GM23338 (cell line): ENCODE measurements around the gene KAZN. TPM values are rescaled to one million over a fixed set of nuclear protein-coding genes. Genes with fewer than 3 reads are reported as not detected.

ENCODE experiments used
- ATAC-seq: fragments of 200-7000 bp; cut with Tn5 transposase; 3 replicates; pipeline ENCODE4 v1.9.1; 2020
- DNase-seq: peaks from one replicate; pipeline ENCODE4 v3.0.0-alpha.2; 2015; ENCODE audit warnings: low spot score
- H2AFZ ChIP-seq: fragments of 200-600 bp; sonication (generic); 2 replicates; pipeline ENCODE4 v1.8.0; 2016; ENCODE audit warnings: antibody characterized with exemption, mild to moderate bottlenecking, moderate library complexity
- H3F3A ChIP-seq: fragments of 200-600 bp; sonication (generic); replicated peaks from 2 replicates; pipeline ENCODE4 v1.8.0; 2017; ENCODE audit warnings: antibody characterized with exemption, mixed run types, low read depth
- H3K27ac ChIP-seq: fragments of 200-600 bp; sonication (generic); 2 replicates; pipeline ENCODE4 v1.6.1; 2016; ENCODE audit warnings: low read depth
- H3K27me3 ChIP-seq: fragments of 200-600 bp; sonication (generic); 2 replicates; pipeline ENCODE4 v1.8.0; 2016; ENCODE audit warnings: mild to moderate bottlenecking, mixed run types, moderate library complexity; ENCODE audit not compliant: insufficient read depth
- H3K36me3 ChIP-seq: fragments of 200-600 bp; sonication (generic); 2 replicates; pipeline ENCODE4 v1.8.0; 2016; ENCODE audit warnings: mild to moderate bottlenecking; ENCODE audit not compliant: insufficient read depth
- H3K4me1 ChIP-seq: fragments of 200-600 bp; sonication (generic); 2 replicates; pipeline ENCODE4 v1.8.0; 2016; ENCODE audit warnings: mild to moderate bottlenecking, moderate library complexity; ENCODE audit not compliant: insufficient read depth
- H3K4me2 ChIP-seq: fragments of 200-600 bp; sonication (generic); 2 replicates; pipeline ENCODE4 v1.7.1; 2017; ENCODE audit warnings: mixed run types
- H3K4me3 ChIP-seq: fragments of 200-600 bp; sonication (generic); 2 replicates; pipeline ENCODE4 v1.6.1; 2016; ENCODE audit warnings: mixed run types
- H3K79me2 ChIP-seq: fragments of 200-600 bp; sonication (generic); replicated peaks from 2 replicates; pipeline ENCODE4 v1.8.0; 2017; ENCODE audit warnings: mild to moderate bottlenecking; ENCODE audit not compliant: insufficient read depth
- H3K9me2 ChIP-seq: fragments of 200-600 bp; sonication (generic); 2 replicates; pipeline ENCODE4 v1.8.0; 2017; ENCODE audit not compliant: insufficient read depth
- H4K20me1 ChIP-seq: fragments of 200-600 bp; sonication (generic); replicated peaks from 2 replicates; pipeline ENCODE4 v1.8.0; 2017; ENCODE audit warnings: mild to moderate bottlenecking; ENCODE audit not compliant: insufficient read depth
- H3K27ac Mint-ChIP-seq: 2 replicates; pipeline ENCODE4 v1.8.0; 2020; ENCODE audit warnings: inconsistent platforms, mild to moderate bottlenecking, moderate library complexity, mixed read lengths
- H3K27me3 Mint-ChIP-seq: 3 replicates; pipeline ENCODE4 v1.8.0; 2022; ENCODE audit warnings: low read depth, mild to moderate bottlenecking, moderate library complexity, mixed read lengths, inconsistent platforms; ENCODE audit not compliant: insufficient read depth, poor library complexity
- H3K36me3 Mint-ChIP-seq: 3 replicates; pipeline ENCODE4 v1.8.0; 2021; ENCODE audit warnings: low read depth, mild to moderate bottlenecking, inconsistent platforms, moderate library complexity, mixed read lengths
- H3K4me1 Mint-ChIP-seq: 3 replicates; pipeline ENCODE4 v1.8.0; 2020; ENCODE audit warnings: mild to moderate bottlenecking, inconsistent platforms, mixed read lengths
- H3K4me3 Mint-ChIP-seq: 3 replicates; pipeline ENCODE4 v1.8.0; 2021; ENCODE audit warnings: moderate library complexity, mild to moderate bottlenecking, inconsistent platforms, mixed read lengths
- H3K9me3 Mint-ChIP-seq: 3 replicates; pipeline ENCODE4 v1.8.0; 2020; ENCODE audit warnings: moderate library complexity, mild to moderate bottlenecking, inconsistent platforms, mixed read lengths
- CREB1 ChIP-seq: fragments of 250-450 bp; sonication (Bioruptor Pico); IDR thresholded peaks from 2 replicates; pipeline ENCODE4 v1.5.0; 2020; ENCODE audit warnings: low read depth, mild to moderate bottlenecking, moderate library complexity
- EZH2 ChIP-seq: fragments of 200-600 bp; sonication (generic); IDR thresholded peaks from one replicate; pipeline ENCODE4 v1.8.0; 2017; ENCODE audit warnings: antibody characterized with exemption, mild to moderate bottlenecking, low read depth; ENCODE audit not compliant: unreplicated experiment
- EZH2phosphoT487 ChIP-seq: fragments of 200-600 bp; sonication (generic); IDR thresholded peaks from one replicate; pipeline ENCODE4 v1.8.1; 2018; ENCODE audit warnings: antibody characterized with exemption; ENCODE audit not compliant: unreplicated experiment
- NANOG ChIP-seq: IDR thresholded peaks from 2 replicates; pipeline ENCODE4 v1.6.1; 2016; ENCODE audit warnings: antibody characterized with exemption, borderline replicate concordance
- POLR2AphosphoS5 ChIP-seq: IDR thresholded peaks from 2 replicates; pipeline ENCODE4 v1.6.1; 2016; ENCODE audit warnings: antibody characterized with exemption, low read depth
- STAT1 ChIP-seq: IDR thresholded peaks from one replicate; pipeline ENCODE4 v1.6.1; 2016; ENCODE audit warnings: antibody characterized with exemption; ENCODE audit not compliant: unreplicated experiment
- ZNF114 ChIP-seq: fragments of 250-450 bp; sonication (Bioruptor Pico); IDR thresholded peaks from 2 replicates; pipeline ENCODE4 v1.5.0; 2020; ENCODE audit warnings: mild to moderate bottlenecking, moderate library complexity
- ZNF331 ChIP-seq: fragments of 250-450 bp; sonication (Bioruptor Pico); IDR thresholded peaks from 2 replicates; pipeline ENCODE4 v1.5.0; 2020; ENCODE audit warnings: low read depth, mild to moderate bottlenecking, moderate library complexity
- polyA plus RNA-seq: library from polyadenylated mRNA; unstranded; fragments of >200 nt; fragmentation: Nextera tagmentation; extraction: Ambion mirVana; gene quantifications from 2 replicates; pipeline ENCODE4 v1.2.1, GENCODE V29; 2016
- total RNA-seq: library from RNA; depleted of rRNA; stranded (reverse); fragments of >200 nt; shearing (Covaris generic); gene quantifications from 2 replicates; pipeline ENCODE4 v1.2.3, GENCODE V29; 2014
- TF ChIP-seq, protein P1 (sequence below): IDR thresholded peaks from one replicate; pipeline ENCODE4 v1.6.1; 2018; ENCODE audit warnings: antibody characterized with exemption; ENCODE audit not compliant: unreplicated experiment
- TF ChIP-seq, protein P2 (sequence below): fragments of 250-450 bp; sonication (Bioruptor Pico); IDR thresholded peaks from 2 replicates; pipeline ENCODE4 v1.5.0; 2020; ENCODE audit warnings: mild to moderate bottlenecking, moderate library complexity

The KAZN gene
- total and polyA plus RNA-seq, 2 experiments from 2014 or later: 9.9 to 15.0 TPM

DNA sequence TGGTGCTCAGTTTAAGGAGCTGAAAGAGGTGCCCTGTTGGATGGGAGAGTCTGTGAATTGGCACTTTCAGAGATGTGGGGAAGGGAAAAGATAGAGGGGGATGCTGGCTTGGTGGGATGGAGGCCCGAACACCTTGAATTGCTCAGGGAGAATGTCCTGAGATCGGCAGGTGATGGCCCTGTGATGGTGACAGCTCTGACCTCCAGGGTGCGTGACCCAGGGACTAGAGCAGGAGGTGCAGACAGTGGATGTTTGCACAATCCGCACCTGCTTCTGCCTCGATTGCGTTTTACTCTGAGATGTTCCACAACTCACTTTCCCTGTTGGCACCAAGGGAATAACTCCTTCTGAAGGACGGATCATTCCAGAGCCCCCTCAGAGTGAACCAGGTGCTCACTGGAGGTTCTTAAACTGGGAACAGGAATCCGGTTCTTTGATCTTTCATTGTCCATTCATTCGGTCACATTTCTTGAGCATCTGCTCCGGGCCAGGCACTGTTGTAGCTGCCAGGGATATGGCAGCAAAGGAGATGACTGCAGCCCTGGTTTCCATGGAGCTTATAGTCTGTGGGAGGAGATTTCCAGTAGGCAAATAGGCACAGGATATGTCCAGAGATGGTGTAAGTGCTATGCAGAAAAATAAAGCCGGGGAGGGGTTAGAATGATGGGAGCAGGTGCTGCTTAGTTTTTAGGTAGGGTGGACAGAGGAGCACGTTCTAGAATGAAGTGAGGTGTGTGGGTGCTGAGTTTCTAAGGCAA, 328.5 kb downstream of the KAZN start (continued):
- no peak for TF ChIP-seq ZNF331
- TF ChIP-seq EZH2: no peak
- TF ChIP-seq EZH2phosphoT487: no peak
- TF ChIP-seq NANOG: no peak
- TF ChIP-seq, protein P1, sequence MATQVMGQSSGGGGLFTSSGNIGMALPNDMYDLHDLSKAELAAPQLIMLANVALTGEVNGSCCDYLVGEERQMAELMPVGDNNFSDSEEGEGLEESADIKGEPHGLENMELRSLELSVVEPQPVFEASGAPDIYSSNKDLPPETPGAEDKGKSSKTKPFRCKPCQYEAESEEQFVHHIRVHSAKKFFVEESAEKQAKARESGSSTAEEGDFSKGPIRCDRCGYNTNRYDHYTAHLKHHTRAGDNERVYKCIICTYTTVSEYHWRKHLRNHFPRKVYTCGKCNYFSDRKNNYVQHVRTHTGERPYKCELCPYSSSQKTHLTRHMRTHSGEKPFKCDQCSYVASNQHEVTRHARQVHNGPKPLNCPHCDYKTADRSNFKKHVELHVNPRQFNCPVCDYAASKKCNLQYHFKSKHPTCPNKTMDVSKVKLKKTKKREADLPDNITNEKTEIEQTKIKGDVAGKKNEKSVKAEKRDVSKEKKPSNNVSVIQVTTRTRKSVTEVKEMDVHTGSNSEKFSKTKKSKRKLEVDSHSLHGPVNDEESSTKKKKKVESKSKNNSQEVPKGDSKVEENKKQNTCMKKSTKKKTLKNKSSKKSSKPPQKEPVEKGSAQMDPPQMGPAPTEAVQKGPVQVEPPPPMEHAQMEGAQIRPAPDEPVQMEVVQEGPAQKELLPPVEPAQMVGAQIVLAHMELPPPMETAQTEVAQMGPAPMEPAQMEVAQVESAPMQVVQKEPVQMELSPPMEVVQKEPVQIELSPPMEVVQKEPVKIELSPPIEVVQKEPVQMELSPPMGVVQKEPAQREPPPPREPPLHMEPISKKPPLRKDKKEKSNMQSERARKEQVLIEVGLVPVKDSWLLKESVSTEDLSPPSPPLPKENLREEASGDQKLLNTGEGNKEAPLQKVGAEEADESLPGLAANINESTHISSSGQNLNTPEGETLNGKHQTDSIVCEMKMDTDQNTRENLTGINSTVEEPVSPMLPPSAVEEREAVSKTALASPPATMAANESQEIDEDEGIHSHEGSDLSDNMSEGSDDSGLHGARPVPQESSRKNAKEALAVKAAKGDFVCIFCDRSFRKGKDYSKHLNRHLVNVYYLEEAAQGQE: no peak
- no peak for TF ChIP-seq POLR2AphosphoS5

DNA sequence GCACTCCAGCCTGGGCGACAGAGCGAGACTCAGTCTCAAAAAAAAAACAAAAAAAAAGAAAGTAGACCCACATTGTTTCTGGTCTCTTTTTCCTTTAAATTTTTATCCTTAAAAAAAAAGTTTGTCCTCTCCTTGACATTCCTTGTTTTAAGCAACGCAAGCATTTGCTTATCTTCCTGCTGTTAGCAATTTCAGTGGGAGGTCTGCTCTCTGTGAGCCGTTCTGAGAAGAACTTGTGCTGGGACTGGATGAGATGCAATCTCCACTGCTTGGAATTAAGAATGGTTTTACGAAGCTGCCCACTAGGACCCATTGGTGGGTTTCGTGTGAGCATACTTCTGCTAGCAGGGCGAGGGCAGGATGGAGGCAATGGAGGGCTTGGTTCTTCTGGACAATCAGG, 329.9 kb downstream of the KAZN start:
- Histone ChIP-seq H2AFZ (no peak overlapping the region), H3K27me3 (peaks cover 37% of the 10 kb centered on the region), H3K36me3 (no peaks in the 10 kb centered on the region), H3K27ac (no peak overlapping the region), H3K4me3 (no peak overlapping the region), H3K9me2 (no peaks in the 10 kb centered on the region), H3K79me2 (0 out of 2 replicates have a peak, but pooled peaks cover 6% of the 10 kb centered on the region), H3K4me1 (peaks cover 9% of the 10 kb centered on the region), H3F3A (peaks cover 3% of the 10 kb centered on the region; the same call in 1 of the 2 replicates), H3K4me2 (no peak overlapping the region), H4K20me1 (peaks cover 13% of the 10 kb centered on the region)
- Mint-ChIP-seq H3K4me3 (no peak overlapping the region), H3K27ac (no peak overlapping the region), H3K36me3 (no peaks in the 10 kb centered on the region), H3K27me3 (peaks cover 45% of the 10 kb centered on the region), H3K4me1 (peaks cover 18% of the 10 kb centered on the region), H3K9me3 (no peaks in the 10 kb centered on the region)
- DNase-seq: no peak
- no peak for ATAC-seq
- TF ChIP-seq EZH2phosphoT487 (no peak), POLR2AphosphoS5 (no peak), STAT1 (no peak), ZNF114 (CRISPR knock-in tag) (no peak), NANOG (no peak), EZH2 (no peak), CREB1 (CRISPR knock-in tag) (no peak)
- TF ChIP-seq, protein P1: no peak
- TF ChIP-seq, protein P2, sequence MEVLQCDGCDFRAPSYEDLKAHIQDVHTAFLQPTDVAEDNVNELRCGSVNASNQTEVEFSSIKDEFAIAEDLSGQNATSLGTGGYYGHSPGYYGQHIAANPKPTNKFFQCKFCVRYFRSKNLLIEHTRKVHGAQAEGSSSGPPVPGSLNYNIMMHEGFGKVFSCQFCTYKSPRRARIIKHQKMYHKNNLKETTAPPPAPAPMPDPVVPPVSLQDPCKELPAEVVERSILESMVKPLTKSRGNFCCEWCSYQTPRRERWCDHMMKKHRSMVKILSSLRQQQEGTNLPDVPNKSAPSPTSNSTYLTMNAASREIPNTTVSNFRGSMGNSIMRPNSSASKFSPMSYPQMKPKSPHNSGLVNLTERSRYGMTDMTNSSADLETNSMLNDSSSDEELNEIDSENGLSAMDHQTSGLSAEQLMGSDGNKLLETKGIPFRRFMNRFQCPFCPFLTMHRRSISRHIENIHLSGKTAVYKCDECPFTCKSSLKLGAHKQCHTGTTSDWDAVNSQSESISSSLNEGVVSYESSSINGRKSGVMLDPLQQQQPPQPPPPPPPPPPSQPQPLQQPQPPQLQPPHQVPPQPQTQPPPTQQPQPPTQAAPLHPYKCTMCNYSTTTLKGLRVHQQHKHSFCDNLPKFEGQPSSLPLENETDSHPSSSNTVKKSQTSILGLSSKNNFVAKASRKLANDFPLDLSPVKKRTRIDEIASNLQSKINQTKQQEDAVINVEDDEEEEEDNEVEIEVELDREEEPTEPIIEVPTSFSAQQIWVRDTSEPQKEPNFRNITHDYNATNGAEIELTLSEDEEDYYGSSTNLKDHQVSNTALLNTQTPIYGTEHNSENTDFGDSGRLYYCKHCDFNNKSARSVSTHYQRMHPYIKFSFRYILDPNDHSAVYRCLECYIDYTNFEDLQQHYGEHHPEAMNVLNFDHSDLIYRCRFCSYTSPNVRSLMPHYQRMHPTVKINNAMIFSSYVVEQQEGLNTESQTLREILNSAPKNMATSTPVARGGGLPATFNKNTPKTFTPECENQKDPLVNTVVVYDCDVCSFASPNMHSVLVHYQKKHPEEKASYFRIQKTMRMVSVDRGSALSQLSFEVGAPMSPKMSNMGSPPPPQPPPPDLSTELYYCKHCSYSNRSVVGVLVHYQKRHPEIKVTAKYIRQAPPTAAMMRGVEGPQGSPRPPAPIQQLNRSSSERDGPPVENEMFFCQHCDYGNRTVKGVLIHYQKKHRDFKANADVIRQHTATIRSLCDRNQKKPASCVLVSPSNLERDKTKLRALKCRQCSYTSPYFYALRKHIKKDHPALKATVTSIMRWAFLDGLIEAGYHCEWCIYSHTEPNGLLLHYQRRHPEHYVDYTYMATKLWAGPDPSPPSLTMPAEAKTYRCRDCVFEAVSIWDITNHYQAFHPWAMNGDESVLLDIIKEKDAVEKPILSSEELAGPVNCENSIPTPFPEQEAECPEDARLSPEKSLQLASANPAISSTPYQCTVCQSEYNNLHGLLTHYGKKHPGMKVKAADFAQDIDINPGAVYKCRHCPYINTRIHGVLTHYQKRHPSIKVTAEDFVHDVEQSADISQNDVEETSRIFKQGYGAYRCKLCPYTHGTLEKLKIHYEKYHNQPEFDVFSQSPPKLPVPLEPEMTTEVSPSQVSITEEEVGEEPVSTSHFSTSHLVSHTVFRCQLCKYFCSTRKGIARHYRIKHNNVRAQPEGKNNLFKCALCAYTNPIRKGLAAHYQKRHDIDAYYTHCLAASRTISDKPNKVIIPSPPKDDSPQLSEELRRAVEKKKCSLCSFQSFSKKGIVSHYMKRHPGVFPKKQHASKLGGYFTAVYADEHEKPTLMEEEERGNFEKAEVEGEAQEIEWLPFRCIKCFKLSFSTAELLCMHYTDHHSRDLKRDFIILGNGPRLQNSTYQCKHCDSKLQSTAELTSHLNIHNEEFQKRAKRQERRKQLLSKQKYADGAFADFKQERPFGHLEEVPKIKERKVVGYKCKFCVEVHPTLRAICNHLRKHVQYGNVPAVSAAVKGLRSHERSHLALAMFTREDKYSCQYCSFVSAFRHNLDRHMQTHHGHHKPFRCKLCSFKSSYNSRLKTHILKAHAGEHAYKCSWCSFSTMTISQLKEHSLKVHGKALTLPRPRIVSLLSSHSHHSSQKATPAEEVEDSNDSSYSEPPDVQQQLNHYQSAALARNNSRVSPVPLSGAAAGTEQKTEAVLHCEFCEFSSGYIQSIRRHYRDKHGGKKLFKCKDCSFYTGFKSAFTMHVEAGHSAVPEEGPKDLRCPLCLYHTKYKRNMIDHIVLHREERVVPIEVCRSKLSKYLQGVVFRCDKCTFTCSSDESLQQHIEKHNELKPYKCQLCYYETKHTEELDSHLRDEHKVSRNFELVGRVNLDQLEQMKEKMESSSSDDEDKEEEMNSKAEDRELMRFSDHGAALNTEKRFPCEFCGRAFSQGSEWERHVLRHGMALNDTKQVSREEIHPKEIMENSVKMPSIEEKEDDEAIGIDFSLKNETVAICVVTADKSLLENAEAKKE (CRISPR knock-in tag): no peak
